ENCODE data around the gene ROR1.
"Not testable (repeated sequence)": the region's sequence is repeated elsewhere in the genome, so short reads cannot be mapped to it uniquely, and the experiment has no call there.

Gene ROR1

DNA sequence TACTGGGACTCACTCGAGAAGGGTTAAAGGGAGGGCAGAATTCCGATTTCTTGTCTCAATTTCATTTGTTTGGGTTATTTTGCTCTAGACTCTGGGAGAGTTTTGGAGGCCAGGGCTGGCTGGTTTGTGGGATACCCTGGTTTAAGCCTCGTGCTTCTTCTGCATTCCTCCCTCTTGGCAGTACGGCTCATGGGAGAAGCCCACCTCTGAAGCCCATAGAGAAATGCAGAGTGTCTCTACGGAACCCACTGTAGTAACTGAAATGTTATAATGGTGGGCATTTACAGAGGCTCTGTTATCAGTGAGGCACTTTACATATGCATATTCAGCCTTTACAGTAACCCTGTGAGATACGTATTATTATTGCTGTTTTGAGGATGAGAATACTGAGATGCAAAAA is 43.9 kb downstream of the ROR1 start:
- Mint-ChIP-seq H3K27me3 (peaks cover 3% of the 10 kb centered on the region), H3K4me3 (no peak overlapping the region), H3K36me3 (ENCODE audit: low read depth) (no peaks in the 10 kb centered on the region), H3K27ac (no peak overlapping the region), H3K9me3 (no peaks in the 10 kb centered on the region), H3K4me1 (no peaks in the 10 kb centered on the region)
- no peak for DNase-seq
- no peak for ATAC-seq

DNA sequence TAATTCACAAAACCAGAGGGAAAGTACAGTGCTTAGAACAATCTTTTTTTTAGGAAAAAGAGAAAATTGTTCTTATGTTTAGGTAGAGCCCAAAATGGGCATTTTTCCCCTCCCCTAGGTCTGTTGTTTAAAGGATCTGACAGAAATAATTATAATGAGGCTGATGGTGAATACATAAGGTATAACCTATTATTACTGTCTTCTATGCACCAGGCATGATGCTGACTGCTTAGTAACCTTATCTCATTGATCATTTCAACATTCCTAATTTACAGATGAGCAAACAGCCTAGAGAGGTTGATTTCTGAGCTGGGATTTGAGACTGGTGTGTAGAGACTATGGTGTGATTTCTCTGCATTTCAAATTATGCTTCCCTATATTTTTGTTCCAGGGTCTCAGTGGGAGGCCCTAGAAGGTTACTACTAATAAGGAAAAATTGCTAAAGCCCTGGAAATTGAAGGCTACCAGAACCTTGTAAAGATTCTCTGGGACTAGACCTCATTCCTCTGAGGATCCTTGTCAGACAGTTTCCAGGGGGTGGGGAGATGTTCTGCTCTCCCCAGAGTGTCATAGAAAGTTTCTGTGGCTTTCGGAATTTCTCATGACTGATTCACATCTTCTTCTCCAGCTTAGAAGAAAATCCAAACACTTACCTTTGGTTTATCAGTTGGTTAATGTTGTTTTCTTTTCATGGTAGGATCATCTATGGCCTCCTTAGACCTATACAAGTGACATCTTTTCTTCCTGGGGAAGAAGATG is 44.9 kb downstream of the ROR1 start:
- ATAC-seq: no peak
- DNase-seq: no peak
- H3K27me3 Mint-ChIP-seq: peaks cover 3% of the 10 kb centered on the region

DNA sequence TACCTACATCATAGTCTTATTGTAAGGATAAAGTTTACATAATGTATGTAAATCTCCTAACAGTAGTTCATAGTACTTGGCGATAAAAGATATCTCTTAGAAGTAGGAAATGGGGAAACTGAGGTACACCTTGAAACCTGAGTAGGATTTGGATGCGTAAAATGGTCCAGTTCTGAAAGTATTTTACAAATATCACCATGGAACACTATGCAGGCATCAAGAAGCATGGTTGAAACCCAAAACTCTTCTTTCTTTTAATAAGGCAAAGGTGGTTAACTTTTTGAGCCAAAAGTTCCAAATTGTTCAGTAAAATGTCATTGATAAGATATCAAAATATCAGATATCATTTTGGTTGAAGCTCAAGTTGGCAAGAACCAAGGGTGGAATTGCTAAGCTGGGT is 46.0 kb downstream of the ROR1 start:
- H3K4me1 Mint-ChIP-seq: no peaks in the 10 kb centered on the region
- H3K27ac Mint-ChIP-seq: no peak overlapping the region
- H3K9me3 Mint-ChIP-seq: no peaks in the 10 kb centered on the region
- peaks cover 3% of the 10 kb centered on the region for H3K27me3 Mint-ChIP-seq
- no peaks in the 10 kb centered on the region for H3K36me3 Mint-ChIP-seq (ENCODE audit: low read depth)
- no peak overlapping the region for H3K4me3 Mint-ChIP-seq
- no peak for ATAC-seq
- DNase-seq: no peak

More for the DNA sequence above, 44.9 kb downstream of the ROR1 start:
- H3K36me3 Mint-ChIP-seq (ENCODE audit: low read depth): no peaks in the 10 kb centered on the region
- no peaks in the 10 kb centered on the region for H3K4me1 Mint-ChIP-seq
- no peak overlapping the region for H3K27ac Mint-ChIP-seq
- no peaks in the 10 kb centered on the region for H3K9me3 Mint-ChIP-seq
- no peak overlapping the region for H3K4me3 Mint-ChIP-seq

DNA sequence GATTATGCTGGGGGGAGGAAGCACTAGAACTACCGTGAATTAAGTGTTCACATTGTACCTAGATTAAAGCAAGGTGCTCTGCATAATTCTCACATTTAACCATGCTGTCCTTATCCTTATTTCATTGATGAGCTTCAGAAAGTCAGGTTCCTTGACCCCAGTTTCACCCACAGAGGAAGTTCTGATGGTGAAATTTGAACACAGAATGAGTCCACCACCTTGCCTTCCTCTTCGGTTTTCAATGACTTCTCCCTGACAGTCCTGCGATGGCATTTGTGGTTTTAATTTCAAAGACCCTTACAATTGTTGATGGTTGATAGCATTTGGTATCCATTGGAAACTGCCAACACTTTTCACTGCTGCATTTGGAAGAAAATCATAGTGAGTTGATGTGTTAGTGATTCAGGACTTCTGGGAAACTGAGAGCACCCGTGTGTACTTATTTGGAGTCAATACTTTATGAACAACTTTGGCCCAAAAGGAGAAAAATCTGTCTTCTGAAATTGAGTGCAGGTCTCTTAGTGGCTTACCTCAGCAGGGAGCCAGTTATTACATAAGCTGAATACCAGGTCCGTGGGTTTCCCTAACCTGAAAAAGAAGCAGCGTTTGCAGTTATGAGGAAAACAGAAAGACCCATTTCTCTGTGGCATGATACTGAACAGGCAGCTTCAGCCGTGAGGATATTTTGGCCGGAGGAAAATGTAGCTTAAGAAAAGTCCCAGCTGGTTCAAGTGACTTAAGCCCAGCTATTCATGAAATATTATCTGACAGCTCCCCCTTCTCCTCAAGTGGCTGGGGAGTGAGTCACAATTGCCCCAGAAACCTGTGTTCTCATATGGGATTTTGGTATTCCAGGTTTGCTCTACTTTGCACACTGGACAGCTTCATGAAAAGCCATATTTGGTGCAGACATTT is 47.5 kb downstream of the ROR1 start:
- Mint-ChIP-seq H3K4me1 (no peaks in the 10 kb centered on the region), H3K36me3 (ENCODE audit: low read depth) (no peaks in the 10 kb centered on the region), H3K9me3 (no peaks in the 10 kb centered on the region), H3K27me3 (peaks cover 3% of the 10 kb centered on the region), H3K4me3 (no peak overlapping the region), H3K27ac (no peak overlapping the region)
- DNase-seq: no peak
- ATAC-seq: no peak

DNA sequence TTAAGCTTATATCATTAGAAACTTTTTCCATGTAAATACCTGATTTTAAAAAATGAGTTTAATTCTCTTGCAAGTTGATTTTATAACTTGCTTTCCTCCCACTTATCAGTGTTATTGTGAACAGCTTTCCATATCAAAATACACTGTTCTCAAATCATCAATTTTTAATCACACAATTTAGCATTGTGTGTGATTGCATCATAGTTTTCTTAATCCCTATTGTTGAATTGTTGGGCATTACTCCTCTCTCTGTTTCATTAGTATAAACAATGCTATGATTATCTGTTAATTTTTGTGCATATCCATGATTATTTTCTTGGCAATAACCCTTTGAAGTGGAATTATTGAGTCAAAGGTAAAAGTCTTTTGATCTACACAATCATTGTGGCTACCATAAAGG is 48.7 kb downstream of the ROR1 start:
- Mint-ChIP-seq H3K27me3 (peaks cover 4% of the 10 kb centered on the region), H3K4me3 (no peak overlapping the region), H3K4me1 (peaks cover 2% of the 10 kb centered on the region), H3K27ac (no peak overlapping the region), H3K36me3 (ENCODE audit: low read depth) (no peaks in the 10 kb centered on the region), H3K9me3 (no peaks in the 10 kb centered on the region)
- no peak for DNase-seq
- ATAC-seq: no peak

DNA sequence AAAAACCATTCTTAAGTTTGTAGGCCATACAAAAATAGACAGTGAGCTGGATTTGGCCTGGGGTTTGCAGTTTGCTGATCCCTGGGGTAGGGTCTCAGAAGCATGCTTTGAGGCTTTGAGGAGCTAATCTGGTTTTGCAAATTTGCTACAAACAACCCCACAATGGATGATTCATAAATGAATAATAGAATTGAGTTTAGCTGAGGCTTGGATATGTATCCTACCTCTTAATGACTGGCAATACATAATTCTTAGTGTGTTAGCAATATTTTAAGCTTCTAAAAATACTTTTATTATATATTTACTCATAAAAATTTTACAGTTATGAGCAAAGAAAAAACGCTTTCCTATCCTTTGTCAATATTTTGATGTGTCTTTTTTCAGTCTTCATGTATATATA is 50.6 kb downstream of the ROR1 start:
- Mint-ChIP-seq H3K27me3 (peaks cover 5% of the 10 kb centered on the region), H3K4me3 (no peak overlapping the region), H3K9me3 (no peaks in the 10 kb centered on the region), H3K36me3 (ENCODE audit: low read depth) (no peaks in the 10 kb centered on the region), H3K4me1 (peaks cover 2% of the 10 kb centered on the region), H3K27ac (no peak overlapping the region)
- no peak for ATAC-seq
- DNase-seq: no peak

DNA sequence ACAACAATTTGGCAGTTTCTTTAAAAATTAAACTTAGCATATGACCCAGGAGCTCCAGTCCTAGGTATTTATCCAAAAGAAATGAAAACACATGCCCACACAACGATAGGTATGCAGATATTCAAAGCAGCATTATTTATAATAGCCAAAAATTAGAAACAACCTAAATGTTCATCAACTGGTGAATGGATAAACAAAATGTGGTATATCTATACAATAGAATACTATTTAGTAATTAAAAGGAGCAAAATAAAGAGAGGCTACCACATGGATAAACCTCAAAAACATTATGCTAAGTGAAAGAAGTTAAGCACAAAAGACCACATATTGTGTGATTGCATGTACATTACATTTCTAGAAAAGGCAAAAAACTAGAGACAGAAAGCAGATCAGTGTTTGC is 51.3 kb downstream of the ROR1 start:
- Mint-ChIP-seq H3K4me1 (peaks cover 2% of the 10 kb centered on the region), H3K27me3 (peaks cover 5% of the 10 kb centered on the region), H3K4me3 (no peak overlapping the region), H3K27ac (no peak overlapping the region), H3K36me3 (ENCODE audit: low read depth) (no peaks in the 10 kb centered on the region), H3K9me3 (no peaks in the 10 kb centered on the region)
- DNase-seq: no peak
- no peak for ATAC-seq

DNA sequence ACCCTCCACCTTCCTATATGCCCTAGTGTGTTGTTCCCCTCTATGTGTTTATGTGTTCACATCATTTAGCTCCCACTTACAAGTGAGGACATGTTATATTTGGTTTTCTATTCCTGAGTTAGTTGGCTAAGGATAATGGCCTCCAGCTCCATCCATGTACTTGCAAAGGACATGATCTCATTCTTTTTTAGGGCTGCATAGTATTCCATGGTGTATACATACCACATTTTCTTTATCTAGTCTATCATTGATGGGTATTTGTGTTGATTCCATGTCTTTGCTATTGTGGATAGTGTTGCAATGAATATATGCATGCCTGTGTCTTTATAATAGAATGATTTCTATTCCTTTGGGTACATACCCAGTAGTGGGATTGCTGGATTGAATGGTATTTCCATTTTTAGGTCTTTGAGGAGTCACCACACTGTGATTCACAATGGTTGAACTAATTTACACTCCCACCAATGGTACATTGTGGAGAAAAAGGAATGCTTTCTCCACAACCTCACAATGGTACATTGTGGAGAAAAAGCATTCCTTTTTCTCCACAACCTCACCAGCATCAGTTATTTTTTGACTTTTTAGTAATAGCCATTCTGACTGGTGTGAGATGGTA is 52.5 kb downstream of the ROR1 start:
- ATAC-seq; H3K4me3 Mint-ChIP-seq; H3K4me1 Mint-ChIP-seq; H3K9me3 Mint-ChIP-seq; H3K27ac Mint-ChIP-seq; H3K36me3 Mint-ChIP-seq (ENCODE audit: low read depth); H3K27me3 Mint-ChIP-seq; DNase-seq: not testable (repeated sequence)

DNA sequence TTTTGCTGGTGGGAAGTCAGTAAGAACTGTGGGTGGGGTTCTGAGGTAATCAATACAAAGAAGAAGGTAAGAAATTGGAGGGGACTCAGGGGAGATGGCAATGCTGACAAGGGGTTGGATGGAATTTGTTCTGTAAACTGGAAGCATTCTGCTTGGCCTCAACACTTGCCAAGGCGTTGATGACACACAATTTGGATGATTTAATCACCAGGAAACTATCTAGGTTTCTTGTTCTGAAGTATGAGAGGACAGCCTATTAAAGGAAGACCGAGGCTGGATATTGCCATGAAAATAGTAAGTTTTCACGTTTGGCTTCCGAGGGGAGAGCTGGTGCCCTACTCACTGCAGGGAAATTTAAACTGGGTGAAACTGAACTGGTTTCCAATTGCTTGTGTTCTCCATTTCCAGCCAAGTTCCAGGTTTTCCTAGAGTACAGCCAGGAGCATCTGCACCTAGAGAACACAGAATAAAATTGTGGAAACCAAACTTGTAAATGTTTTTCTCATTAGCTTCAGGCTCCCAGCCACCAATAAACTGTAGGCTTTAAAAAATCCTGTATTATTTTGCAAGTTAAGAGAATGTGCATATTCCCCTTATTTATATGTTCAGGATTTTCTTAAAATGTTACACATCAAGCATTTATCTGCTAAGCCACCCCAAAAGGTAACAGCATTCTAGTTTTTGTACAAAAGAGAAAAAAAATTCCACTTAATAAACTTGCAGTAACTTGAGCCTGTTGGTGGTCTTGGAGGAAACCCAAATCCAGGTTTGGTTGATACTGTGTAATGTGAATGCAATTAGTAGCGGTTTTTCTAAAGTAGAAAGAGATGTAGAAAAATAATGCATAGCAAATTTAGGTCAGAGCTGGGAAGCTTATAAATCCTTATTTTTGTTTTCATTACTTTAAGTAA is 53.8 kb downstream of the ROR1 start:
- Mint-ChIP-seq H3K27ac (no peak overlapping the region), H3K4me1 (peaks cover 2% of the 10 kb centered on the region), H3K27me3 (peaks cover 5% of the 10 kb centered on the region), H3K36me3 (ENCODE audit: low read depth) (no peaks in the 10 kb centered on the region), H3K4me3 (no peak overlapping the region), H3K9me3 (no peaks in the 10 kb centered on the region)
- ATAC-seq (no peak), DNase-seq (no peak)

DNA sequence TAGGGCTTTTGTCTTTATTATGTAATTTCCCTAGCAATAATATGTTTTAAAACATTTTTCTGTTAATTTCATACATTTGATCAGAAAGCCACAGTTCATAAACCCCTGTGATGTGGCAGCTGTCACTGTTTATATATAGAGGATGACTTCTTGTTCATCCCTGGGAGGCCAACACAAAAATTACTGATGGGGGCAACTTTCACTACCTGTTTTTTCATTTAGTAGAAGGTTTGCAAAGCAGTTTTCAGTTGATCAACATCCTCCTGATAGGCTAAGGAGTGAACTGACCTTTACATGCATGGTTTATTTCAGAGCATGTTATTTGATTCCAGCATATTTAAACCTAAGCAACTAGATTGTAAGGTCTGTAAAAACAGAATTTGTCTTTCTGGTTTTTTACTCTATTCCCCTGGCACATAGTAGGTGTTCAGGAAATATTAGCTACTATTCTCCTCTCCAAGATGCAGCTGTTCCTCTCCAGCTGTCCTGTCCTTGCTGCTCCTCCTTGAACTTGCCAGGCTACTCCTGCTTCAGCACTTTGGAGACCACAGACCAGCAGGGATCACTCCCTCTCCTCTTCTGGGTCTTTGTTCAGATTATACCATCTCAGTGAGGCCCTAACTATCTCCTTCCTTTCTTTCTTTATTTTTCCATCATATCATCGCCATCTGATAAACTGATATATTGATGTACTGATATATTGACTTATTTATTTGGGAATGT is 54.7 kb downstream of the ROR1 start:
- ATAC-seq: no peak
- H3K27ac Mint-ChIP-seq: no peak overlapping the region

DNA sequence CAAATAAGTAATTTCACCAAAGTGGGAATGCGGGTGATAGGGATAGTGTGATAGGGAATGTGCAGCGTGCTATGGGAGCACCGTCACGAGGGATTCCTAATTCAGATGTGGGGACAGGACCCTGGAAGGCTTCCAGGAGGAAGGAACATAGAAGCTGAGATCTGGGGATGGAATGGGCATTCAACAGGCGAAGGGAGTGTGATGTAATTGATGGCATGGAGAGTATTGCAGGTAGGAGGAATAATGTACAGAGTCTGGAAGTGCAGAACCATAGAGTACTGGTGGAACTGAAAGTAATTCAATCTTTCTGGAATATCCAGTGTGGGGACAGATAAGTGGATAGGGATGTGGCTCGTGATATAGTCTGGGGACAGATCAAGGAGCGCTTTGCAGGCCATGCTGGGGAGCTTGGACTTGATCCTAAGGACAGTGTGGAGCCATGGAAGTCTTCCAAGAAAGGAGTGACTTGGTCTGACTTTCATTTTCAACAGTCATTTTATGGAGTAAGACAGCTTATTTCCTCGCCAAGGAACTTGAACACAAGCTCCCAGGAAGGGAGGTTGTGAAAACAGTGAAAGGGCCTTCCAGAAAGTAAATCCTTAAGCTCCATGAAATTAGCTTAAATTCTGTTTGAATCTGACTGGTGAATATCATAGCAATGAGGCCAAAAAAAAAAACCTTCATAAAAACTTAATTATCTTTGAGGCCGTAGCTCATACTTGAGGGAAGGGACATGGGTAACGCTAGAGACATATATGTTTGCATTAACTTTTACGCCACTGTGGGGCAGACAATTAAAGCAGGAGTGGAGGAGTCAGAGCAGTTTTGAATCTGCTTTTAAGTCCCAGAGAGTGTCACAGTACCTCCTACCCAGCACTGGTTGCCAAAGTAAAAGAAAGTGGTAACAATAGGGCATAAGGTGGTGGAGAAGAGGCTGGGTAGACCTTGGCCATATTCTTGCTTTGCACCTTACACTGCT is 55.8 kb downstream of the ROR1 start:
- Mint-ChIP-seq H3K9me3 (no peaks in the 10 kb centered on the region), H3K4me1 (peaks cover 2% of the 10 kb centered on the region), H3K4me3 (no peak overlapping the region), H3K36me3 (ENCODE audit: low read depth) (no peaks in the 10 kb centered on the region), H3K27ac (no peak overlapping the region), H3K27me3 (peaks cover 5% of the 10 kb centered on the region)
- no peak for DNase-seq
- no peak for ATAC-seq

More for the DNA sequence above, 54.7 kb downstream of the ROR1 start:
- no peak for DNase-seq
- peaks cover 2% of the 10 kb centered on the region for H3K4me1 Mint-ChIP-seq
- no peaks in the 10 kb centered on the region for H3K36me3 Mint-ChIP-seq (ENCODE audit: low read depth)
- peaks cover 5% of the 10 kb centered on the region for H3K27me3 Mint-ChIP-seq
- H3K4me3 Mint-ChIP-seq: no peak overlapping the region
- no peaks in the 10 kb centered on the region for H3K9me3 Mint-ChIP-seq

DNA sequence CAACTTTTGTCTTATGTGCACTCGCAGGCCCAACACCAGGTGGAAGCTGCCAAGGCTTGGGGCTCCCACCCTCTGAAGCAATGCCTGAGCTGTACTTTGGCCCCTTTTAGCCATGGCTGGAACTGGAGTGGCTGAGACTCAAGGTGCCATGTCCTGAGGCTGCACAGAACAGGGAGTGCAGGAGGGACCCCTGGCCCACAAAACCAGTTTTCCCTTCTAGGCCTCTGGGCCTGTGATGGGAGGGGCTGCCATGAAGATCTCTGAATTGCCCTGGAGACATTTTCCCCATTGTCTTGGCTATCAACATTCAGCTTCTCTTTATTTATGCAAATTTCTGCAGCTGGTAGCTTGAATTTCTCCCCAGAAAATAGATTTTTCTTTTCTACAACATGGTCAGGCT is 57.6 kb downstream of the ROR1 start:
- Mint-ChIP-seq H3K4me1 (peaks cover 2% of the 10 kb centered on the region), H3K27ac (no peak overlapping the region)
- no peak for ATAC-seq

More for the DNA sequence above, 57.6 kb downstream of the ROR1 start:
- Mint-ChIP-seq H3K27me3 (peaks cover 5% of the 10 kb centered on the region), H3K36me3 (ENCODE audit: low read depth) (no peaks in the 10 kb centered on the region), H3K4me3 (no peak overlapping the region), H3K9me3 (no peaks in the 10 kb centered on the region)
- no peak for DNase-seq
